Fibroblast of lung (primary cell): ENCODE data around the gene MEOX2.

Source experiments
- CTCF ChIP-seq, 2 donors: IDR thresholded peaks in 1 of 2; conservative IDR thresholded peaks in 1 of 2; 1 replicate in 1 of 2; 2 replicates in 1 of 2; pipeline ENCODE4 v1.5.1; 2011 to 2012; ENCODE audit warnings: low read length in 2 of 2, control low read depth in 1 of 2, inconsistent platforms in 1 of 2, low read depth in 1 of 2, mild to moderate bottlenecking in 1 of 2
- EZH2 ChIP-seq: IDR thresholded peaks from 2 replicates; pipeline ENCODE4 v1.5.1; 2012; ENCODE audit warnings: low read length, control low read depth, mild to moderate bottlenecking; ENCODE audit errors: missing control alignments

- TF ChIP-seq CTCF (conservative IDR thresholded peaks at IDR 0.05 in 1 of 2, IDR thresholded peaks at IDR 0.05 in 1 of 2; ENCODE audit: low read depth in 1 of 2, low read length in 2 of 2) (no peak), EZH2 (no peak)
Observed at GRCh38 chr7:15567036-15567435, 119.4 kb downstream of the MEOX2 start.
